ENCODE measurements around the gene ZFAND5. TPM values are rescaled to one million over a fixed set of nuclear protein-coding genes. Genes with fewer than 3 reads are reported as not detected.

ZFAND5 gene, protein sequence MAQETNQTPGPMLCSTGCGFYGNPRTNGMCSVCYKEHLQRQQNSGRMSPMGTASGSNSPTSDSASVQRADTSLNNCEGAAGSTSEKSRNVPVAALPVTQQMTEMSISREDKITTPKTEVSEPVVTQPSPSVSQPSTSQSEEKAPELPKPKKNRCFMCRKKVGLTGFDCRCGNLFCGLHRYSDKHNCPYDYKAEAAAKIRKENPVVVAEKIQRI
- total RNA-seq: 79.0 and 102 TPM in 2 replicates

GRCh38 chr9:72364679-72365524, at the start of gene ZFAND5:
ZFAND5 (minus strand) TSS chr9:72365208; CDS start chr9:72360778, 4,430 bp downstream.

Other genes with a start within 250 kb of the ZFAND5 start
- gene GDA, start 215.8 kb downstream of the ZFAND5 start, total RNA-seq: not detected in 2 replicates
- gene TMC1, start 156.4 kb upstream of the ZFAND5 start, total RNA-seq: under 0.01 TPM in 1 of 2 replicates, not detected in the other

Data from regular cardiac myocyte (primary cell).